DMS153 treated with DMSO at 0.1 percent for 48 hours (cell line): ENCODE results near the gene POLD3.
"Not testable (repeated sequence)": the region's sequence is repeated elsewhere in the genome, so short reads cannot be mapped to it uniquely, and the experiment has no call there.

Experiments used
- DNase-seq: peaks from one replicate; lab custom pipeline; 2025; ENCODE audit not compliant: unreplicated experiment; lab: John Stamatoyannopoulos, UW

POLD3 gene

GRCh38 chr11:74581954-74582547 lies 10.3 kb upstream of the POLD3 start:
- no peak for DNase-seq

GRCh38 chr11:74583024-74583624 lies 9.3 kb upstream of the POLD3 start:
- DNase-seq: no peak

GRCh38 chr11:74590492-74590891 lies 1.9 kb upstream of the POLD3 start:
- not testable (repeated sequence) for DNase-seq

GRCh38 chr11:74592063-74592440 lies 330 bp upstream of the POLD3 start:
- no peak for DNase-seq

- no peak for DNase-seq
These were observed 1.1 kb downstream of the POLD3 start for GRCh38 chr11:74593463-74593862.

- DNase-seq: no peak
These were observed 10.5 kb downstream of the POLD3 start for GRCh38 chr11:74602637-74603556.

- DNase-seq: no peak
These were observed 11.5 kb downstream of the POLD3 start for GRCh38 chr11:74603845-74604244.

- DNase-seq: no peak
These were observed 11.9 kb downstream of the POLD3 start for GRCh38 chr11:74604311-74604710.

GRCh38 chr11:74605403-74605802 lies 13.0 kb downstream of the POLD3 start:
- no peak for DNase-seq

GRCh38 chr11:74608431-74608830 lies 16.0 kb downstream of the POLD3 start:
- DNase-seq: no peak

- no peak for DNase-seq
These were observed 19.0 kb downstream of the POLD3 start for GRCh38 chr11:74611369-74611861.

GRCh38 chr11:74612877-74613276 lies 20.5 kb downstream of the POLD3 start:
- no peak for DNase-seq

- no peak for DNase-seq
These were observed 22.9 kb downstream of the POLD3 start for GRCh38 chr11:74615311-74615710.

- no peak for DNase-seq
These were observed 23.6 kb downstream of the POLD3 start for GRCh38 chr11:74615988-74616387.

- DNase-seq: no peak
These were observed 28.1 kb downstream of the POLD3 start for GRCh38 chr11:74620531-74620930.

GRCh38 chr11:74626130-74626529 lies 33.7 kb downstream of the POLD3 start:
- no peak for DNase-seq

- DNase-seq: no peak
These were observed 34.2 kb downstream of the POLD3 start for GRCh38 chr11:74626604-74627003.

- DNase-seq: no peak
These were observed 35.0 kb downstream of the POLD3 start for GRCh38 chr11:74627381-74627780.

- DNase-seq: no peak
These were observed 37.7 kb downstream of the POLD3 start for GRCh38 chr11:74630043-74630442.

- no peak for DNase-seq
These were observed 41.3 kb downstream of the POLD3 start for GRCh38 chr11:74633406-74634393.

- DNase-seq: no peak
These were observed 42.2 kb downstream of the POLD3 start for GRCh38 chr11:74634537-74634936.
